GM12878 (cell line): ENCODE results near the gene SLC35F3. TPM values are rescaled to one million over a fixed set of nuclear protein-coding genes. Genes with fewer than 3 reads are reported as not detected.

Source experiments
- ATAC-seq: fragments of 200-7000 bp; cut with Tn5 transposase; 3 replicates; pipeline ENCODE4 v1.9.1; 2020; ENCODE audit warnings: mild to moderate bottlenecking, moderate library complexity
- BruUV-seq: library from RNA; stranded (reverse); fragments of 400-500 nt; replicated peaks from 2 replicates; lab custom pipeline; 2021; lab: Mats Ljungman, UMichigan
- CTCF ChIA-PET: fragments of 300-600 bp; sonication (Branson Sonifier 250); formaldehyde crosslinking; extraction: SDS; loops from one replicate; lab custom pipeline; 2021; ENCODE audit warnings: inconsistent platforms; lab: Yijun Ruan, JAX
- POLR2A ChIA-PET: fragments of 350-600 bp; formaldehyde crosslinking; extraction: SDS; loops from one replicate; lab custom pipeline; 2021; ENCODE audit warnings: inconsistent platforms; lab: Charles Lee
- RAD21 ChIA-PET: fragments of 300-600 bp; sonication (Branson Sonifier 250); formaldehyde crosslinking; loops from one replicate; lab custom pipeline; 2023; ENCODE audit warnings: antibody characterized with exemption; ENCODE audit not compliant: unreplicated experiment; lab: Charles Lee
- SMC1A ChIA-PET: fragments of 300-600 bp; sonication (Branson Sonifier 250); formaldehyde crosslinking; loops from one replicate; lab custom pipeline; 2023; ENCODE audit not compliant: unreplicated experiment, uncharacterized antibody; lab: Charles Lee
- DNase-seq: peaks from one replicate; pipeline ENCODE4 v3.0.0-alpha.2; 2011; ENCODE audit warnings: low read depth, low spot score
- FAIRE-seq: peaks from 3 replicates; lab custom pipeline; 2011; peaks lifted over from hg19 to GRCh38; lab: Jason Lieb, UNC
- H2AFZ ChIP-seq: 2 replicates; pipeline ENCODE4 v1.6.0; 2011; ENCODE audit warnings: low read depth, low read length, control low read depth; ENCODE audit not compliant: control insufficient read depth
- H3K27ac ChIP-seq: 2 replicates; pipeline ENCODE4 v1.5.1; 2011; ENCODE audit warnings: control low read depth; ENCODE audit not compliant: control insufficient read depth, insufficient read depth
- H3K27me3 ChIP-seq, 2 experiments: replicated peaks in 1 of 2; 2 replicates each; pipeline versions ENCODE4 v1.6.0 to v1.6.1; 2011; ENCODE audit warnings: low read length in 1 of 2; ENCODE audit not compliant: control insufficient read depth in 2 of 2, insufficient read depth in 2 of 2
- H3K36me3 ChIP-seq, 2 experiments: 2 replicates each; pipeline ENCODE4 v1.5.1; 2011; ENCODE audit warnings: low read length in 1 of 2; ENCODE audit not compliant: control insufficient read depth in 2 of 2, insufficient read depth in 2 of 2
- H3K4me1 ChIP-seq: 2 replicates; pipeline ENCODE4 v1.6.1; 2011; ENCODE audit warnings: mild to moderate bottlenecking, low read length, moderate library complexity, mixed read lengths; ENCODE audit not compliant: control insufficient read depth, insufficient read depth
- H3K4me2 ChIP-seq: 2 replicates; pipeline ENCODE4 v1.6.0; 2011; ENCODE audit warnings: control low read depth; ENCODE audit not compliant: control insufficient read depth, insufficient read depth
- H3K4me3 ChIP-seq: fragments of 200-600 bp; sonication (generic); 2 replicates; pipeline ENCODE4 v1.5.1; 2016
- H3K79me2 ChIP-seq: 2 replicates; pipeline ENCODE4 v1.6.0; 2011; ENCODE audit warnings: low read length; ENCODE audit not compliant: control insufficient read depth, insufficient read depth
- H3K9ac ChIP-seq: 2 replicates; pipeline ENCODE4 v1.8.0; 2011; ENCODE audit warnings: low read length, control low read depth, mixed read lengths; ENCODE audit not compliant: control insufficient read depth, insufficient read depth
- H3K9me3 ChIP-seq: replicated peaks from 3 replicates; pipeline ENCODE4 v1.5.1; 2011; ENCODE audit warnings: mild to moderate bottlenecking, low read length; ENCODE audit not compliant: control insufficient read depth, insufficient read depth
- H4K20me1 ChIP-seq: 2 replicates; pipeline ENCODE4 v1.6.0; 2011; ENCODE audit not compliant: control insufficient read depth, insufficient read depth
- CEBPB ChIP-seq, 2 experiments: fragments of 150-350 bp in 1 of 2; IDR thresholded peaks; 2 replicates each; pipeline ENCODE4 v1.6.1; 2012 to 2014; ENCODE audit warnings: low read depth in 2 of 2, low read length in 2 of 2, borderline replicate concordance in 1 of 2, inconsistent platforms in 1 of 2
- ETV6 ChIP-seq, 2 experiments: fragments of 450-650 bp in 1 of 2; IDR thresholded peaks in 1 of 2; conservative IDR thresholded peaks in 1 of 2; 2 replicates each; pipeline ENCODE4 v1.6.1; 2014; ENCODE audit warnings: antibody characterized with exemption in 1 of 2, borderline replicate concordance in 1 of 2, low read depth in 1 of 2, mild to moderate bottlenecking in 1 of 2, moderate library complexity in 1 of 2
- HDAC2 ChIP-seq: fragments of 200-600 bp; sonication (generic); IDR thresholded peaks from 2 replicates; pipeline ENCODE4 v1.6.1; 2017
- NFXL1 ChIP-seq: fragments of 450-650 bp; IDR thresholded peaks from 2 replicates; pipeline ENCODE4 v1.6.1; 2017; ENCODE audit warnings: antibody characterized with exemption, mild to moderate bottlenecking, borderline replicate concordance
- NFYB ChIP-seq: IDR thresholded peaks from 2 replicates; pipeline ENCODE4 v1.6.1; 2011; ENCODE audit warnings: low read depth, mild to moderate bottlenecking, low read length, improper control_type of control experiment, moderate library complexity; ENCODE audit not compliant: insufficient read depth
- RCOR1 ChIP-seq: conservative IDR thresholded peaks from 2 replicates; pipeline ENCODE4 v1.6.1; 2012; ENCODE audit warnings: low read depth, low read length, improper control_type of control experiment
- TCF12 ChIP-seq: IDR thresholded peaks from 2 replicates; pipeline ENCODE4 v1.6.1; 2011; ENCODE audit warnings: low read depth, mild to moderate bottlenecking, low read length
- TCF7 ChIP-seq: IDR thresholded peaks from 2 replicates; pipeline ENCODE4 v1.6.1; 2014; ENCODE audit warnings: antibody characterized with exemption, borderline replicate concordance
- USF1 ChIP-seq: IDR thresholded peaks from 2 replicates; pipeline ENCODE4 v1.6.1; 2011; ENCODE audit warnings: borderline replicate concordance, low read depth, mild to moderate bottlenecking, moderate library complexity, mixed read lengths, low read length; ENCODE audit not compliant: insufficient read depth; ENCODE audit errors: extremely low read length
- USF2 ChIP-seq: IDR thresholded peaks from 2 replicates; pipeline ENCODE4 v1.6.1; 2011; ENCODE audit warnings: low read depth, low read length, improper control_type of control experiment, borderline replicate concordance
- ZZZ3 ChIP-seq: IDR thresholded peaks from 2 replicates; pipeline ENCODE4 v1.6.1; 2011; ENCODE audit warnings: low read depth; ENCODE audit not compliant: control insufficient read depth, insufficient read length
- WGBS: methylation state at CpG from one replicate; pipeline ENCODE4 v1.1.6; 2016; ENCODE audit warnings: low lambda C conversion rate; ENCODE audit not compliant: insufficient replicate concordance, insufficient coverage; ENCODE audit errors: missing lambda C conversion rate; 5-methylcytosine and 5-hydroxymethylcytosine counted together
- in situ Hi-C: fragments of 300-500 bp; cut with MboI; formaldehyde crosslinking; loops from 9 replicates; pipeline ENCODE4 v1.14.3; 2018; ENCODE audit warnings: mixed read lengths
- intact Hi-C: fragments of 100-400 bp; cut with micrococcal nuclease; formaldehyde crosslinking; loops from one replicate; pipeline ENCODE4 v1.14.2; 2022; ENCODE audit not compliant: unreplicated experiment
- polyA plus RNA-seq, 11 experiments: library from polyadenylated mRNA; depleted of rRNA in 4 of 11; unstranded in 6 of 11; stranded (reverse) in 5 of 11; fragments of >200 nt; fragmentation: Nextera tagmentation in 4 of 11; fragmentation: Illumina TruSeq in 1 of 11; extraction: Ambion mirVana in 4 of 11; extraction: Trizol in 1 of 11; gene quantifications; 1 replicate in 1 of 11; 2 replicates in 10 of 11; pipeline versions ENCODE4 v1.2.1 to v1.2.3, GENCODE V29; 2011 to 2016; ENCODE audit warnings: inconsistent platforms in 2 of 11, missing spikeins in 2 of 11, low read depth in 1 of 11
- total RNA-seq, 4 experiments: library from RNA; depleted of rRNA in 3 of 4; stranded (reverse); fragments of >200 nt in 3 of 4; fragmentation: Illumina TruSeq in 1 of 4; extraction: Trizol in 1 of 4; gene quantifications; 2 replicates each; pipeline versions ENCODE4 v1.2.1 to v1.2.3, GENCODE V29; 2013 to 2021

SLC35F3 gene
- total and polyA plus RNA-seq, 10 of the 15 experiments (the other 5 are each of a cell fraction or from before 2014, with no cell fraction given): 1.0 to 8.6 (median 5.7) TPM

- Histone ChIP-seq H3K4me1 (peaks cover 15% of the 10 kb centered on the region), H3K36me3 (no peaks in the 10 kb centered on the region), H3K27me3 (no peaks in the 10 kb centered on the region), H3K9me3 (no peaks in the 10 kb centered on the region; the same call in 1 of the 3 replicates), H3K27ac (no peak overlapping the region), H3K4me2 (no peak overlapping the region), H2AFZ (no peak overlapping the region), H3K79me2 (no peaks in the 10 kb centered on the region), H4K20me1 (no peaks in the 10 kb centered on the region), H3K4me3 (no peak overlapping the region), H3K9ac (no peak overlapping the region)
- TF ChIP-seq NFXL1: no peak
- TF ChIP-seq TCF12: no peak
- no peak for TF ChIP-seq CEBPB (IDR thresholded peaks at IDR 0.05; ENCODE audit: borderline replicate concordance in 1 of 2, low read depth in 2 of 2, low read length in 2 of 2)
- TF ChIP-seq USF1: no peak
- intact Hi-C loops (no loop called here), in situ Hi-C loops (no loop called here)
- ChIA-PET CTCF (interaction anchor here (1.7 to 2.3 kb wide), 2 partner anchors 10 to 27 kb away, joined by 5 to 10 read pairs; no protein-coding TSS in a partner anchor), POLR2A (no interaction called here), SMC1A (interaction anchor here (1.5 to 9.8 kb wide), 2 partner anchors 9 to 24 kb away, joined by 5 to 86 read pairs; no protein-coding TSS in a partner anchor), RAD21 (no interaction called here)
- no TSS peak for BruUV-seq
- WGBS: 57% methylated on average over 9 of the region's 9 CpGs
- DNase-seq (no peak), FAIRE-seq (no peak), ATAC-seq (no peak)
These were observed 335.5 kb downstream of the SLC35F3 start for GRCh38 chr1:234239936-234240335.

- FAIRE-seq: no peak
- TF ChIP-seq NFYB: no peak
- TF ChIP-seq ETV6 (conservative IDR thresholded peaks at IDR 0.05 in 1 of 2, IDR thresholded peaks at IDR 0.05 in 1 of 2; ENCODE audit: borderline replicate concordance in 1 of 2, low read depth in 1 of 2): no peak
- TF ChIP-seq HDAC2: no peak
- no peak for TF ChIP-seq RCOR1
- no peak for TF ChIP-seq USF2
- TF ChIP-seq TCF7: no peak
- TF ChIP-seq ZZZ3: no peak
These were observed 336.2 kb downstream of the SLC35F3 start for GRCh38 chr1:234240680-234241079.

More at GRCh38 chr1:234240680-234241079, 336.2 kb downstream of the SLC35F3 start:
- in situ Hi-C loops (no loop called here), intact Hi-C loops (no loop called here)
- Histone ChIP-seq H3K27me3 (no peaks in the 10 kb centered on the region), H3K27ac (no peak overlapping the region), H2AFZ (no peak overlapping the region), H3K9ac (no peak overlapping the region), H3K79me2 (no peaks in the 10 kb centered on the region), H3K4me1 (peaks cover 22% of the 10 kb centered on the region), H3K4me3 (no peak overlapping the region), H3K9me3 (no peaks in the 10 kb centered on the region; the same call in 1 of the 3 replicates), H3K4me2 (no peak overlapping the region), H3K36me3 (no peaks in the 10 kb centered on the region), H4K20me1 (no peaks in the 10 kb centered on the region)
- BruUV-seq: no TSS peak
- RAD21 ChIA-PET: no interaction called here
- CTCF ChIA-PET: interaction anchor here (2.3 to 6.6 kb wide), 2 partner anchors 28 to 68 kb away, joined by 10 to 33 read pairs; no protein-coding TSS in a partner anchor
- ATAC-seq (no peak), DNase-seq (no peak)
- POLR2A ChIA-PET: no interaction called here
- SMC1A ChIA-PET: interaction anchor here (0.5 to 9.8 kb wide), 3 partner anchors 10 to 24 kb away, joined by 4 to 86 read pairs (median 5); no protein-coding TSS in a partner anchor
